HepG2 (cell line): ENCODE measurements around the gene RCCD1. TPM values are rescaled to one million over a fixed set of nuclear protein-coding genes. Genes with fewer than 3 reads are reported as not detected.
A peak's percentile ranks its signal among the peaks of the same experiment; 100 is the strongest.

Experiments
- RFXAP ChIP-seq: sonication (generic); formaldehyde crosslinking; IDR thresholded peaks from 2 replicates; pipeline ENCODE4 v1.4.0; 2020; ENCODE audit warnings: missing genetic modification reagents, borderline replicate concordance
- TERF1 ChIP-seq: sonication (generic); formaldehyde crosslinking; IDR thresholded peaks from 2 replicates; pipeline ENCODE4 v1.8.0; 2022; ENCODE audit warnings: mild to moderate bottlenecking, missing genetic modification reagents, moderate library complexity
- TFAP4 ChIP-seq: sonication (generic); IDR thresholded peaks from 2 replicates; pipeline ENCODE4 v1.6.1; 2016; ENCODE audit warnings: low read depth, borderline replicate concordance
- THAP11 ChIP-seq: IDR thresholded peaks from 2 replicates; pipeline ENCODE4 v1.6.1; 2016; ENCODE audit warnings: missing biosample characterization, missing genetic modification reagents
- ZBTB46 ChIP-seq: sonication (generic); formaldehyde crosslinking; IDR thresholded peaks from 2 replicates; pipeline ENCODE4 v1.4.0; 2020; ENCODE audit warnings: mild to moderate bottlenecking, missing genetic modification reagents, borderline replicate concordance
- ZNF12 ChIP-seq: sonication (generic); formaldehyde crosslinking; IDR thresholded peaks from 2 replicates; pipeline ENCODE4 v1.5.0; 2020; ENCODE audit warnings: missing genetic modification reagents
- ZNF136 ChIP-seq: sonication (generic); formaldehyde crosslinking; IDR thresholded peaks from 2 replicates; pipeline ENCODE4 v1.8.1; 2022; ENCODE audit warnings: low read depth, mild to moderate bottlenecking, moderate library complexity, missing genetic modification reagents
- ZNF503 ChIP-seq: sonication (generic); formaldehyde crosslinking; IDR thresholded peaks from 2 replicates; pipeline ENCODE4 v1.4.0; 2020; ENCODE audit warnings: missing genetic modification reagents
- ZNF550 ChIP-seq: sonication (generic); formaldehyde crosslinking; IDR thresholded peaks from 2 replicates; pipeline ENCODE4 v1.4.0; 2020; ENCODE audit warnings: mild to moderate bottlenecking, missing genetic modification reagents, borderline replicate concordance
- polyA plus RNA-seq, 8 experiments: library from polyadenylated mRNA; depleted of rRNA in 3 of 8; stranded (reverse) in 7 of 8; unstranded in 1 of 8; fragments of >200 nt; fragmentation: Illumina TruSeq in 4 of 8; extraction: Trizol in 4 of 8; gene quantifications; 2 replicates each; pipeline versions ENCODE4 v1.2.1 to v1.2.3, GENCODE V29; 2011 to 2016; ENCODE audit warnings: low read depth in 4 of 8, missing spikeins in 1 of 8, mixed read lengths in 1 of 8; ENCODE audit not compliant: insufficient read depth in 1 of 8
- total RNA-seq, 5 experiments: library from RNA; depleted of rRNA; stranded (reverse); fragments of >200 nt; fragmentation: Illumina TruSeq; extraction: Trizol; gene quantifications; 2 replicates each; pipeline ENCODE4 v1.2.3, GENCODE V29; 2016; ENCODE audit warnings: low read depth in 1 of 5
- TF ChIP-seq, protein P1 (sequence below): sonication (generic); formaldehyde crosslinking; IDR thresholded peaks from 2 replicates; pipeline ENCODE4 v1.9.0; 2021; ENCODE audit warnings: missing genetic modification reagents, borderline replicate concordance
- TF ChIP-seq, protein P2 (sequence below): sonication (generic); formaldehyde crosslinking; IDR thresholded peaks from 2 replicates; pipeline ENCODE4 v1.4.0; 2020; ENCODE audit warnings: missing genetic modification reagents

Gene RCCD1
- total and polyA plus RNA-seq, 2 of the 13 experiments (the other 11 are each of a cell fraction or from before 2014, with no cell fraction given), result 14.1 to 15.1 TPM

DNA sequence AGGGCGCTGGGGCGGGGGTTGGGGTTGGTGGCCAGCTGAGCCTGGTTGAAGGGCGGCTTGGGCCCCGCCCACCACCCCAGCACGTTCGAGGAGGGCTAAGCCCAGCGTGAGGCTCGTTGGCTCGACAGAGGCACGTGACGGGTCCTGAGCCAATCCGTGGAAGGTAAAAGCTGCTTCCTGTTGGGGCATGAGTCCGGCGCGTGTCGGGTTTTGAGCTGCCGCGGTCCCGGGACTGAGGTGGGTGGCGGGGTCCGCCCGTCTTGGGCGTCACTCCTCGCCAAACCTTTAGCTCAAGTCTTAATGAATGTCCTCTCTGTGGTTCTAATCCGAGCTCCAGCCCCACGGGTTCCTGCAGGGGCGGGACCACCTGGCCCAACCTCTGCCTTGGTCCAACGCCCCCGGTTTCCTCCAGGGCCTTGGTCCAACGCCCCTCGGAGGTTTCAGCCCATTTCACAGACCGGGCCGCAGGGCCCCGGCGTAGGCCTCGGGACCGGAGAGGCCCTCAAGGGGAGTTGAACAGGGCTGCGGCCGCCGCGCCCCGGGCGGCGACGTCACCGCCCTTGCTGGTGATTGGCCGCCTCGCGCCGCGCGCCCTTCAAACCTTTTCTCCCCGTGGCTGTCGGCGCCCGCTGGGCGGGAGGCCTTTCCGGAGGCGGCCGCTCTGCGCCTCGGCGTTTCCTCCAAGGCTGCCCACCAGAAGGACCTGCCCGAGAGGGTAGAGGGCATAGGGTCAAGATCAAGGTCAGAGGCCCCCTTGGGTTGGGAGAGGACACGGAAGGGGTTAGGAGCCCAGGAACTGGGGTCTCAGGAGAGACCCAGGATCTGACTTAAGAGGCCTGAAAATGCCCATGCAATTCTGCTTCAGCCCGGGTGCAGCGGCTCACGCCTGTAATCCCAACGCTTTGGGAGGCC, at the start of gene RCCD1 (continued):
- TF ChIP-seq ZNF503 (CRISPR knock-in tag) (peak; percentile 61), RFXAP (CRISPR knock-in tag) (peak; percentile 88; the same call in 1 of the 2 replicates), ZBTB46 (no peak), ZNF12 (CRISPR knock-in tag) (no peak), THAP11 (CRISPR knock-in tag) (peak; percentile 45; the same call in 1 of the 2 replicates), ZNF550 (CRISPR knock-in tag) (peak; percentile 20; the same call in 1 of the 2 replicates), TFAP4 (peak; percentile 87), TERF1 (CRISPR knock-in tag) (0 out of 2 replicates have a peak, but pooled peaks have one; percentile 48), ZNF136 (CRISPR knock-in tag) (no peak; the same call in 1 of the 2 replicates)
- TF ChIP-seq, protein P1, sequence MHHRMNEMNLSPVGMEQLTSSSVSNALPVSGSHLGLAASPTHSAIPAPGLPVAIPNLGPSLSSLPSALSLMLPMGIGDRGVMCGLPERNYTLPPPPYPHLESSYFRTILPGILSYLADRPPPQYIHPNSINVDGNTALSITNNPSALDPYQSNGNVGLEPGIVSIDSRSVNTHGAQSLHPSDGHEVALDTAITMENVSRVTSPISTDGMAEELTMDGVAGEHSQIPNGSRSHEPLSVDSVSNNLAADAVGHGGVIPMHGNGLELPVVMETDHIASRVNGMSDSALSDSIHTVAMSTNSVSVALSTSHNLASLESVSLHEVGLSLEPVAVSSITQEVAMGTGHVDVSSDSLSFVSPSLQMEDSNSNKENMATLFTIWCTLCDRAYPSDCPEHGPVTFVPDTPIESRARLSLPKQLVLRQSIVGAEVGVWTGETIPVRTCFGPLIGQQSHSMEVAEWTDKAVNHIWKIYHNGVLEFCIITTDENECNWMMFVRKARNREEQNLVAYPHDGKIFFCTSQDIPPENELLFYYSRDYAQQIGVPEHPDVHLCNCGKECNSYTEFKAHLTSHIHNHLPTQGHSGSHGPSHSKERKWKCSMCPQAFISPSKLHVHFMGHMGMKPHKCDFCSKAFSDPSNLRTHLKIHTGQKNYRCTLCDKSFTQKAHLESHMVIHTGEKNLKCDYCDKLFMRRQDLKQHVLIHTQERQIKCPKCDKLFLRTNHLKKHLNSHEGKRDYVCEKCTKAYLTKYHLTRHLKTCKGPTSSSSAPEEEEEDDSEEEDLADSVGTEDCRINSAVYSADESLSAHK, result no peak
- TF ChIP-seq, protein P2, sequence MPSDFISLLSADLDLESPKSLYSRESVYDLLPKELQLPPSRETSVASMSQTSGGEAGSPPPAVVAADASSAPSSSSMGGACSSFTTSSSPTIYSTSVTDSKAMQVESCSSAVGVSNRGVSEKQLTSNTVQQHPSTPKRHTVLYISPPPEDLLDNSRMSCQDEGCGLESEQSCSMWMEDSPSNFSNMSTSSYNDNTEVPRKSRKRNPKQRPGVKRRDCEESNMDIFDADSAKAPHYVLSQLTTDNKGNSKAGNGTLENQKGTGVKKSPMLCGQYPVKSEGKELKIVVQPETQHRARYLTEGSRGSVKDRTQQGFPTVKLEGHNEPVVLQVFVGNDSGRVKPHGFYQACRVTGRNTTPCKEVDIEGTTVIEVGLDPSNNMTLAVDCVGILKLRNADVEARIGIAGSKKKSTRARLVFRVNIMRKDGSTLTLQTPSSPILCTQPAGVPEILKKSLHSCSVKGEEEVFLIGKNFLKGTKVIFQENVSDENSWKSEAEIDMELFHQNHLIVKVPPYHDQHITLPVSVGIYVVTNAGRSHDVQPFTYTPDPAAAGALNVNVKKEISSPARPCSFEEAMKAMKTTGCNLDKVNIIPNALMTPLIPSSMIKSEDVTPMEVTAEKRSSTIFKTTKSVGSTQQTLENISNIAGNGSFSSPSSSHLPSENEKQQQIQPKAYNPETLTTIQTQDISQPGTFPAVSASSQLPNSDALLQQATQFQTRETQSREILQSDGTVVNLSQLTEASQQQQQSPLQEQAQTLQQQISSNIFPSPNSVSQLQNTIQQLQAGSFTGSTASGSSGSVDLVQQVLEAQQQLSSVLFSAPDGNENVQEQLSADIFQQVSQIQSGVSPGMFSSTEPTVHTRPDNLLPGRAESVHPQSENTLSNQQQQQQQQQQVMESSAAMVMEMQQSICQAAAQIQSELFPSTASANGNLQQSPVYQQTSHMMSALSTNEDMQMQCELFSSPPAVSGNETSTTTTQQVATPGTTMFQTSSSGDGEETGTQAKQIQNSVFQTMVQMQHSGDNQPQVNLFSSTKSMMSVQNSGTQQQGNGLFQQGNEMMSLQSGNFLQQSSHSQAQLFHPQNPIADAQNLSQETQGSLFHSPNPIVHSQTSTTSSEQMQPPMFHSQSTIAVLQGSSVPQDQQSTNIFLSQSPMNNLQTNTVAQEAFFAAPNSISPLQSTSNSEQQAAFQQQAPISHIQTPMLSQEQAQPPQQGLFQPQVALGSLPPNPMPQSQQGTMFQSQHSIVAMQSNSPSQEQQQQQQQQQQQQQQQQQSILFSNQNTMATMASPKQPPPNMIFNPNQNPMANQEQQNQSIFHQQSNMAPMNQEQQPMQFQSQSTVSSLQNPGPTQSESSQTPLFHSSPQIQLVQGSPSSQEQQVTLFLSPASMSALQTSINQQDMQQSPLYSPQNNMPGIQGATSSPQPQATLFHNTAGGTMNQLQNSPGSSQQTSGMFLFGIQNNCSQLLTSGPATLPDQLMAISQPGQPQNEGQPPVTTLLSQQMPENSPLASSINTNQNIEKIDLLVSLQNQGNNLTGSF (CRISPR knock-in tag), result peak; percentile 89
